IPS-15b (cell line): ENCODE results near the gene GRIK4.

Source experiments
- H3K27me3 ChIP-seq: one replicate; pipeline ENCODE4 v1.6.1; 2013; ENCODE audit warnings: low read length; ENCODE audit not compliant: control insufficient read depth, insufficient read depth
- H3K36me3 ChIP-seq: one replicate; pipeline ENCODE4 v1.6.1; 2013; ENCODE audit warnings: low read length; ENCODE audit not compliant: control insufficient read depth, insufficient read depth
- H3K4me1 ChIP-seq: one replicate; pipeline ENCODE4 v1.6.1; 2013; ENCODE audit warnings: mild to moderate bottlenecking, low read length; ENCODE audit not compliant: control insufficient read depth, insufficient read depth
- H3K4me3 ChIP-seq: one replicate; pipeline ENCODE4 v1.5.1; 2013; ENCODE audit warnings: low read depth, low read length
- H3K9ac ChIP-seq: one replicate; pipeline ENCODE4 v1.6.1; 2013; ENCODE audit warnings: low read depth, mild to moderate bottlenecking, low read length
- H3K9me3 ChIP-seq: one replicate; pipeline ENCODE4 v1.6.1; 2013; ENCODE audit warnings: mild to moderate bottlenecking, low read length; ENCODE audit not compliant: control insufficient read depth, insufficient read depth

GRIK4 gene

DNA sequence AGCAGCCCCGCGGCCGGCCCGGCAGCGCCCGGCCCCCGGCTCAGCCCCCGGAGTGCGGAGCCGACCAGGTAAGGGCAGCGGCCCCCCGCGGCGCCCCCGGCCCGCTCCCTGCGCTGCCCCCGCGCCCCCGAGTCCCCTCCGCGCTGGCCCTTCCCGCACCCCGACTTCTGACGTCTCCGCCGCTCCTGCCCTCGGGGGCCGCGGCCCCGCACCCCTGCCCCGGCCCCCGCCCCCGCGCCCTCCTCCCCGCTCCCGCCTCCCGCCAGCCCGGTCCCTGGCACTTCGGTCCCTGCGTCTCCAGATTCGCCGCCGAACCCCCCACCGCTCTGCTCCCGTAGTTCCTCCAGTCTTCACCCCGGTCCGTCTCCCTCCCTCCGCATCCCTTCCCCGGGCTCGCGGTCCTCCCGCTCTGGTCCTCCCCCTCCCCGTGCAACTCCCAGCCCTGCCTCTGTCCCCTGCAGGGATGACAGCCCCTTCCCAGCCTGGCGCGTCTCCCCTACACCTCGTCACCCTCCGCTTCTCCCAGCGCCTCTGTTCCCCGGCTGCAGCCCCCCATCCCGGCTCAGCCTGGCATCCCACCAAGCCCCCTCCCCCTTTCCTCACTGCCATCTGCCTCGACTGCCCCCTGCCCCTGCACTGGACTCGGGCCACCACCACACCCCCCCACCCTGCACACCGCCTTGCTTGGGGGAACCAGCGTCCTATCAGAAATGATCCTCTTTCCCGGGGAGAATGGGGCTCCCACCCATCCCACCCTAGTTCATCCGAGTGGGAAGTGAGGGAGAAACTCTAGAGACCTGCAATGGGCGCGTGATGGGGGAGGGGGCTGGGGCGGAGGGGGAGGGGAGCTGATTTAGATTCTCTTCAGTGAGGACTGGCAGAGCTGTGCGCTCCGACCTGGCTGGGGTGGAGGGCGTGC is 531 bp downstream of the GRIK4 start:
- H3K4me1 ChIP-seq = peaks cover 2% of the 10 kb centered on the region
- H3K9me3 ChIP-seq = no peaks in the 10 kb centered on the region
- no peaks in the 10 kb centered on the region for H3K36me3 ChIP-seq
- H3K9ac ChIP-seq = no peak overlapping the region
- H3K4me3 ChIP-seq = peak overlapping the region; percentile 58
- H3K27me3 ChIP-seq = peaks cover 27% of the 10 kb centered on the region

DNA sequence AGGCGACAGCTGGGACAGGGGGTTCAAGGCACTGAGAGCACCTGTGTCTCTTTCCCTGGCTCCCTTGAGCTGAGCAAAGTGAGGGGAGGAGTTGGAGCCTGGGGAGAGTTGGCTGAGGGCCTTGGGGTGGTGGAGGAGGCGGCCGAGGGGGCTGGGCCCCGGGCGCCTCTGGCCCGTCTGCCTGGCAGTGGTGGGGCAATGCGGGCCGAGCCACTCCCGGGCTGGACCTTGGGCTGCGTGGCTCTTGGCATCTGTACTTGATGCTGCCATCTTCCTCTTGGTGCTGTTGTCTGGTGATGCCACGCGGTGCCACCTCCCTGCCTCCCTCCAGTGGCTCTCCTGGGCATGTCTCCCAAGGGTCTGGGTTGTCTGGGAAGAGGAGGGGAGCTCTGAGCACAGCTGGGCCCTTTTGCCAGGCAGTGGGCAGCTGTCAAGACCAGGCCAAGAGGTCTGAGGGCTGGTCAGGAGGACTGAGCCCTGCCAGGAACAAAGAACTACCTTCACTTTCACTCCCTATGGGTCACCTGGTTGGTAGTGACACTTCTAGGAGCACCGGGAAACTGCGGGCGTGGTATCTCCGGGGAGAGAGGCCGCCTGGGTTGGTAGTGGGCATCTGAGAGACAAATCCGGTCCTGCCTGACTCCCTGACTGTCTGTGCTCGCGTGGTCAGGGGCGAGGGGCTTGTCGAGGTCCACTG is 1.3 kb downstream of the GRIK4 start:
- Histone ChIP-seq H3K9ac (no peak overlapping the region), H3K4me3 (peak overlapping the region; percentile 58)

DNA sequence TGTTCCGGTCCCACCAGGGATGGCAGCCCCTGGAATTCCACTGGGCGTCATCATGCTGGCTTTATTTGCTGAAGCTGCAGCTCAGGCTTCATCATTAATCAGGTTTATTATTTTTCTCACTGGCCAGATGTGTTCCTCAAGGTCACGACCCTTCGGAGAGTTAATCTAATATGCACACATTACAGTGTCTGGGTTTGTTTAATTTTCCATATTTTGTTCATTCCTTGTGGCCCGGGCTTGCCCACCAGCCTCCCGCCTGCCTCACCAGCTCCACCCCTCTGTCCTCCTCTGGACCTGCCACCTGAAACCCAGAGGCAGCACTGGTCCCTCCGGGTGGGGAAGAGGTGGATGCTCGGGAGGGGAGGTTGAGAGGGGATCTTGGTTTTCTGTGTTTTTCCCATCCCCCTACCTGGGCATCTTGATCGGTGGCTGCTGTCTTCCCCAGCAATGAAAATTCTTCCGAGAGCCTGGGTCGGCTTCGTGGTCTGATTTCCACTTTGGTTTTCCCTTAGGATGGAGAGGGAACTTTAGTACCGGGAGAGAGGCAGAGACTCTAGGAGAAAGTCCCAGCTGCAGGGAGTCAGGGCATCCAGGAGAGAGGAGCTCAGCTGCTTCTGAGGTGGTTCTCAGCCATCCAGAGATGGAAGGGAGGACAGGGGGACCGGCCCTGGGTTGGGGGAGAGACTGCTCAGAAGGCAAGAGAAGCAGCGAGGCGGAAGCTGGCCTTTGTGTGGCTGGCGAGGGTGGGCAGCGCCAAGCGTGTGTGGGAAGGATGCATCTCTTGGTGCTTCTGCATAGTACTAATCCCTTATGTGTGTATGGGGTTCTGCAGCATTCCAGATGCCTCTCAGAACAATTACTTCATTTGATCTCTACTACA is 2.1 kb downstream of the GRIK4 start:
- Histone ChIP-seq H3K36me3 (no peaks in the 10 kb centered on the region), H3K4me1 (peaks cover 2% of the 10 kb centered on the region), H3K4me3 (no peak overlapping the region), H3K9me3 (no peaks in the 10 kb centered on the region), H3K27me3 (peaks cover 27% of the 10 kb centered on the region), H3K9ac (no peak overlapping the region)

More for the DNA sequence above, 1.3 kb downstream of the GRIK4 start:
- Histone ChIP-seq H3K9me3 (no peaks in the 10 kb centered on the region), H3K27me3 (peaks cover 27% of the 10 kb centered on the region), H3K36me3 (no peaks in the 10 kb centered on the region), H3K4me1 (peaks cover 2% of the 10 kb centered on the region)

DNA sequence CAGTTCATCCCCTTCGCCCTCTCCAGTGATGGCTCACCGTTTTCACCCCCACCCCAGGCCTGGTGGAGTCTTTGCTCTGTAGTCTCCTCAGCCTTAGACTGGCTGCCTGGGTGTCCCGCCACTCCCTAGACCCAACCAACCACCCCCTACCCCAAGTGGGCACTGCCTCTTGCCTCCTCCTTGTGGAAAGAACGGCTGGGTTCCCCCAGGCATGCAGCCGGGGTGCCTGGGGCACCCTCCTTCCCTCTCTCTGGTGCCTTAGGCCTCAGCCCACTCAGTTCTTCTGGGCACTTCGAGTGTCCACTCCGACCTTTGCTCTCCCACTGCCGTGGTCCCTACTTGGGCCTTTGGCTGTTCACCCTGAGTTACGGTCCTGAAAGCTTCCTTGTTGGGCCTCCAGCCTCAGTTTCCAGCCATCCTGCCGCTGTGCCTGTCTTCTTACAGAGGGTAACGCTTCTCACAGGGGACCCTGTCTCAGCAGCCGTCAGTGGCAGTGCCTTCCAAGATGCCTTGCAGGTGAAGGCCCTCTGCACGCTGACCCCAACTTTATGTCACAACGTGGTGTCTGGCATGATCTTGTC is 3.1 kb downstream of the GRIK4 start:
- H3K4me3 ChIP-seq = no peak overlapping the region
- peaks cover 27% of the 10 kb centered on the region for H3K27me3 ChIP-seq
- no peaks in the 10 kb centered on the region for H3K9me3 ChIP-seq
- no peak overlapping the region for H3K9ac ChIP-seq
- H3K36me3 ChIP-seq = no peaks in the 10 kb centered on the region
- H3K4me1 ChIP-seq = peaks cover 2% of the 10 kb centered on the region

DNA sequence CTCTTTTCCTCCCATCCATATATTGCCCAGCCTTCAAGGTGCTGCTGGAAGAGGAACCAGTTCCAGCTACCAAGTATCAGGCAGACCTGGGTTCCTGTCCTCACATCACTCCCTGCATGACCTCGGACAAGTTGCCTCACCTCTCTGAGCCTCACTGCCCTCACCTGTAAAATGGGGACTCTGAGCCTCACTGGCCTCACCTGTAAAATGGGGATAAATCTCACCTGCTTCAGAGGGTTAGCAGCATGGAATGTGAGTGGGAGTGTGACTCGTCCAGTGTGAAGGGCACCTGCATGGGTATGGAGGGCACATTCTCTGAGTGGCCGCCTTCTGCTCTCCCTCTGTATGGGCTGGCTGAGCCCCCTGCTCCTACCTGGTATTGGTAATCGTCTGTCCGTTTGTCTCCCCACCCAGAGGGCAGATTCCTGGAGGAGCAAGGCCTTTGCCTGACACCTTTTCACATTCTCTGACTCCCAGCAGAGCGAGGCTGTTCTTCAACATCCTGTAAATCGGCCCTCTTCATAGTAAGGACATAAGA is 3.7 kb downstream of the GRIK4 start:
- Histone ChIP-seq H3K4me3 (no peak overlapping the region), H3K36me3 (no peaks in the 10 kb centered on the region), H3K4me1 (peaks cover 2% of the 10 kb centered on the region), H3K27me3 (peaks cover 23% of the 10 kb centered on the region), H3K9ac (no peak overlapping the region), H3K9me3 (no peaks in the 10 kb centered on the region)

DNA sequence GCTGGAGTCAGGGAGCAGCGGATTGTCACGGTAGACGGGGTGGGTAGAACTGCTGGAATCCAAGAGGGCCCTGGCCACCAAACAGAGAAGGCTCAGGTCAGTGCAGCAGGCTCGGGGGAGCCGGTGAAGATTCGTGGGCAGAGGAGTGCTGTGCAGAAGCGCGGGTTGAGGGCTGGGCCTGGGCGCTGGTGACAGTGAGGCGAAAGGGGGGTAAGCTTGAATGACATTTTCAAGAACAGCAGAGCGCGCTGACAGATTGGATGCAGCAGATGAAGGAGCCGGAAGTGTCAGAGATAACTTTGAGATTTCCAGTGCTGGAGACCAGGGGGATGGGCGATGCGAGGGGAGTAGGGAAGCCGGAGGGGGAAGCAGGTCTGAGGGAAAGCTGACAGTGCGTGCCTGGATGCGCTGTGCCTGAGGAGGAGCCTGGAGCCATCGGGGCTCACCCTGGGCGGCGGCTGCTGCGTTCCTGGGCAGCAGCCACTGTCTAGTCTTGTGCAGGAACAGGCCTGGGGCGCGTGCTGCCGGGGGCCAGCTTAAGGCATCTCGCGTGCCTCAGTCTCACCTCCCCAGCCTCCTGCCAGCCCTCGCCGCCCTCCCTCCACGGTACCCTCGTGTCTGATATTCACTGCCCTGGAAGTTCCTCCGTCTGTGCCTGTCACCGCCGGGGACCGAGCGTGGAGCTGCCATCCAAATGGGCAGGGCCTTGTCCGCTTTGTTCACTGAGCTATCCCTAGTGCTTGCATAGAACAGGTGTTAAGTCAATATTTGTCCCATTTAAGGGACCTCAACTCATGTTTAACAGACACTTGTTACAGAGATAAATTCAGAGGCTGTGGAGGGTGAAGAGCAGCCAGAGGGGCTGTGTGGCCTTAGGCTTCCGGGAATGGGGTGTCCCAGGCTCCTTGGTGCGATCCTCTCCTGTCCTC is 5.2 kb downstream of the GRIK4 start:
- Histone ChIP-seq H3K4me1 (no peaks in the 10 kb centered on the region), H3K9me3 (no peaks in the 10 kb centered on the region), H3K27me3 (peaks cover 19% of the 10 kb centered on the region), H3K4me3 (no peak overlapping the region), H3K9ac (no peak overlapping the region), H3K36me3 (no peaks in the 10 kb centered on the region)

DNA sequence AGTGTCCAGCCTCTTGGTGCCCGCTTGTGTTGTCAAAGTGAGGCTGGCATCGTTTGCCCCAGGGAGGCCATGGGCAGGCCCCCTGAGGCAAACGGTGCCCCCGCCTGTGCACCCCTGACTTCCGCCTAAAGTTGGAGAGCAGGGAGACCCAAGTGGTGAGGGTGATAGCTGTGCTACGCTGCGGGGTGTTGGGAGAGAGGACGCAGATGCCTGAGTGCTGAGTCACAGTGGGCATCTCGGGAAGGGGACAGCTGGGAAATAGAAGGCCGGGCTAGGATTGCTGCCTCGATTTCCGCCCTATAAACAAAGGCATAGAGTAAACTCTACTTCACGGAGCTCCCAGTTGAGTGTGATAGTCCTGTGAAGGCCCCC is 5.8 kb downstream of the GRIK4 start:
- no peak overlapping the region for H3K9ac ChIP-seq
- no peaks in the 10 kb centered on the region for H3K4me1 ChIP-seq
- H3K36me3 ChIP-seq = no peaks in the 10 kb centered on the region
- H3K9me3 ChIP-seq = no peaks in the 10 kb centered on the region
- H3K4me3 ChIP-seq = no peak overlapping the region
- peaks cover 19% of the 10 kb centered on the region for H3K27me3 ChIP-seq

DNA sequence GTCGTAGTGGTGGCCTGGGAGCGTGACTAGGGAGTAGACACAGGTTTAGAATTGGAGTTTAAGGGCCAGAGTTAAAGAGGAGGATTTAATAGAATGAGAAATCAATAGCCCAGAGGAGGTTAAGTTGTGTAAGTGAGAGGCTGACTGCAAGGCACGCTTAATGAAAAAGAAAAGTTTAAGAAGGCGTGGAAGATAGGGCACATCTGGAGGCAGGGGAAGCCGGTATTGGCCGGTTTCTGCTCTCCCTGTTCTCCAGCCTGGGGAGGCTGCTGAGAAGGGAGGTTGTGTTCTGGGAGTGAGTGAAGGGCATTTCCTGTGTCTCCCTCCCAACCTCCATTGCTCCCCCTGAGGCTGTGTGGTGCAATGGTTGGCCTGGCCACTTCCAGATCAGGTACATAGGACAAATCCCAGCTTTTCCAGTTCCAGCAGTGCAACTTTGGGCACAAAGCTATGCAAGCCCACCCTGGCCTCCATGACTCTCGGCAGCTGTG is 6.3 kb downstream of the GRIK4 start:
- Histone ChIP-seq H3K27me3 (peaks cover 16% of the 10 kb centered on the region), H3K9me3 (no peaks in the 10 kb centered on the region), H3K36me3 (no peaks in the 10 kb centered on the region), H3K9ac (no peak overlapping the region), H3K4me3 (no peak overlapping the region), H3K4me1 (no peaks in the 10 kb centered on the region)

GRCh38 chr11:120518356-120518755 is 6.8 kb downstream of the GRIK4 start:
- no peaks in the 10 kb centered on the region for H3K4me1 ChIP-seq
- peaks cover 13% of the 10 kb centered on the region for H3K27me3 ChIP-seq
- no peak overlapping the region for H3K4me3 ChIP-seq
- H3K9me3 ChIP-seq = no peaks in the 10 kb centered on the region
- no peak overlapping the region for H3K9ac ChIP-seq
- no peaks in the 10 kb centered on the region for H3K36me3 ChIP-seq

DNA sequence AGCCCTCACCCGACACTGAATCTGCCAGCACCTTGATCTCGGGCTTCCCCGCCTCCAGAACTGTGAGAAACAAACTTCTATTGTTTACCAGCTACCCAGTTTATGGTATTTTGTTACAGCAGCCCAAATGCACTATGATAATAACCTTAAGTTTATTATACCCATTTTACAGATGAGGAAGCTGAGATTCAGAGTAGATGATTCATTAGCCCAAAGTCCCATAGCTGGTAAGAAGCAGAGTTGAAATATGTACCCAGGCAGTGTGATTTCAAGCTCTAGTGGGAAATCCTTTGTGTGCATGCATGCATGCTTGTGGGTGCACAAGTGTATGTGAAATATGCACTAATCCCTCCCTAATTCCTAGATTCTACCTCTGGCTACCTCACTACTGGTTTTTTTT is 7.9 kb downstream of the GRIK4 start:
- H3K9ac ChIP-seq = no peak overlapping the region
- peaks cover 7% of the 10 kb centered on the region for H3K27me3 ChIP-seq
- no peaks in the 10 kb centered on the region for H3K4me1 ChIP-seq
- H3K4me3 ChIP-seq = no peak overlapping the region
- no peaks in the 10 kb centered on the region for H3K9me3 ChIP-seq
- no peaks in the 10 kb centered on the region for H3K36me3 ChIP-seq
